ENCODE measurements around the gene MRPS6.

MRPS6 gene

GRCh38 chr21:34187935-34188334, 114.6 kb downstream of the MRPS6 start:
- DNase-seq (ENCODE audit: low read depth): no peak
- no peak for TF ChIP-seq MAX (IDR thresholded peaks at IDR 0.05; ENCODE audit: low read depth, low read length)
- H3K4me3 ChIP-seq (ENCODE audit: low read depth, low read length): no peak overlapping the region

GRCh38 chr21:34189506-34189905, 116.1 kb downstream of the MRPS6 start:
- no peak for TF ChIP-seq POLR2A (IDR thresholded peaks at IDR 0.05; ENCODE audit: extremely low read depth, insufficient read length)
- no peak for TF ChIP-seq MYC (IDR thresholded peaks at IDR 0.05; ENCODE audit: low read depth, low read length)
- no peak for TF ChIP-seq CTCF (IDR thresholded peaks at IDR 0.05; ENCODE audit: low read depth, low read length)
- no peak for TF ChIP-seq MAX (IDR thresholded peaks at IDR 0.05; ENCODE audit: low read depth, low read length)
- H3K4me3 ChIP-seq (ENCODE audit: low read depth, low read length): no peak overlapping the region
- DNase-seq (ENCODE audit: low read depth): peak; percentile 54

GRCh38 chr21:34190576-34191321, 117.4 kb downstream of the MRPS6 start:
- DNase-seq (ENCODE audit: low read depth): no peak
- no peak for TF ChIP-seq MAX (IDR thresholded peaks at IDR 0.05; ENCODE audit: low read depth, low read length)
- no peak for TF ChIP-seq MYC (IDR thresholded peaks at IDR 0.05; ENCODE audit: low read depth, low read length)
- TF ChIP-seq CTCF (IDR thresholded peaks at IDR 0.05; ENCODE audit: low read depth, low read length): no peak
- no peak for TF ChIP-seq POLR2A (IDR thresholded peaks at IDR 0.05; ENCODE audit: extremely low read depth, insufficient read length)

GRCh38 chr21:34191876-34192275, 118.5 kb downstream of the MRPS6 start:
- TF ChIP-seq MAX (IDR thresholded peaks at IDR 0.05; ENCODE audit: low read depth, low read length) (no peak), MYC (IDR thresholded peaks at IDR 0.05; ENCODE audit: low read depth, low read length) (no peak)
- no peak for DNase-seq (ENCODE audit: low read depth)
- no peak overlapping the region for H3K4me3 ChIP-seq (ENCODE audit: low read depth, low read length)

More at GRCh38 chr21:34190576-34191321, 117.4 kb downstream of the MRPS6 start:
- H3K4me3 ChIP-seq (ENCODE audit: low read depth, low read length): no peak overlapping the region

All from NB4 (cell line).